Colonic mucosa (tissue), 4 donors: Measurements from ENCODE around the gene SH3PXD2A. TPM values are rescaled to one million over a fixed set of nuclear protein-coding genes. Genes with fewer than 3 reads are reported as not detected.

Source experiments
- DNase-seq: peaks from one replicate; pipeline ENCODE4 v3.0.0-alpha.2; 2020
- H3K27ac ChIP-seq: fragments of 200-600 bp; one replicate; pipeline ENCODE4 v1.8.0; 2021
- H3K27me3 ChIP-seq: fragments of 200-600 bp; one replicate; pipeline ENCODE4 v1.8.0; 2021
- H3K36me3 ChIP-seq: fragments of 200-600 bp; one replicate; pipeline ENCODE4 v1.8.0; 2021
- H3K4me1 ChIP-seq: fragments of 200-600 bp; one replicate; pipeline ENCODE4 v1.8.0; 2021; ENCODE audit warnings: mild to moderate bottlenecking
- H3K4me3 ChIP-seq: fragments of 200-600 bp; one replicate; pipeline ENCODE4 v1.8.0; 2021
- H3K9ac ChIP-seq, 2 donors: one replicate each; pipeline ENCODE4 v1.7.0; 2013; ENCODE audit warnings: control low read depth in 2 of 2, low read depth in 2 of 2, low read length in 2 of 2
- H3K9me3 ChIP-seq: fragments of 200-600 bp; one replicate; pipeline ENCODE4 v1.8.0; 2021
- CTCF ChIP-seq: fragments of 200-600 bp; IDR thresholded peaks from one replicate; pipeline ENCODE4 v1.8.0; 2022; ENCODE audit warnings: antibody characterized with exemption, mild to moderate bottlenecking
- intact Hi-C: fragments of 100-400 bp; cut with DNase I; formaldehyde crosslinking; loops from one replicate; pipeline ENCODE4 v1.14.1; 2022
- total RNA-seq, 2 donors: library from RNA; stranded (reverse); fragmentation: NEBNext Ultra II Directional in 1 of 2; extraction: Animal tissue kit (Norgen Biotek cat#: 25700) in 1 of 2; gene quantifications; one replicate each; pipeline ENCODE4 v1.2.1, GENCODE V29; 2021
- donor health status: healthy.
- donor health status: DM: no; HTN: no; CAD: no.
- donor health status: DM: no; HTN: no; CAD: no.

SH3PXD2A gene
- total RNA-seq, 2 donors from 2014 or later = 37.5 to 40.8 TPM

GRCh38 chr10:103706762-103707161 lies 148.6 kb downstream of the SH3PXD2A start:
- Histone ChIP-seq H3K27me3 (no peaks in the 10 kb centered on the region), H3K4me1 (no peaks in the 10 kb centered on the region), H3K9ac (no peak overlapping the region), H3K4me3 (no peak overlapping the region), H3K9me3 (no peaks in the 10 kb centered on the region), H3K36me3 (no peaks in the 10 kb centered on the region), H3K27ac (no peak overlapping the region)
- no peak for DNase-seq
- no peak for TF ChIP-seq CTCF
- intact Hi-C loops = no loop called here

- TF ChIP-seq CTCF = no peak
- H3K36me3 ChIP-seq = no peaks in the 10 kb centered on the region
- H3K9ac ChIP-seq = no peak overlapping the region
- no peaks in the 10 kb centered on the region for H3K9me3 ChIP-seq
- H3K27ac ChIP-seq = no peak overlapping the region
- no peaks in the 10 kb centered on the region for H3K27me3 ChIP-seq
- no peak overlapping the region for H3K4me3 ChIP-seq
- intact Hi-C loops = no loop called here
- H3K4me1 ChIP-seq = no peaks in the 10 kb centered on the region
- DNase-seq = no peak
Observed at GRCh38 chr10:103706047-103706446, 149.3 kb downstream of the SH3PXD2A start.

DNA sequence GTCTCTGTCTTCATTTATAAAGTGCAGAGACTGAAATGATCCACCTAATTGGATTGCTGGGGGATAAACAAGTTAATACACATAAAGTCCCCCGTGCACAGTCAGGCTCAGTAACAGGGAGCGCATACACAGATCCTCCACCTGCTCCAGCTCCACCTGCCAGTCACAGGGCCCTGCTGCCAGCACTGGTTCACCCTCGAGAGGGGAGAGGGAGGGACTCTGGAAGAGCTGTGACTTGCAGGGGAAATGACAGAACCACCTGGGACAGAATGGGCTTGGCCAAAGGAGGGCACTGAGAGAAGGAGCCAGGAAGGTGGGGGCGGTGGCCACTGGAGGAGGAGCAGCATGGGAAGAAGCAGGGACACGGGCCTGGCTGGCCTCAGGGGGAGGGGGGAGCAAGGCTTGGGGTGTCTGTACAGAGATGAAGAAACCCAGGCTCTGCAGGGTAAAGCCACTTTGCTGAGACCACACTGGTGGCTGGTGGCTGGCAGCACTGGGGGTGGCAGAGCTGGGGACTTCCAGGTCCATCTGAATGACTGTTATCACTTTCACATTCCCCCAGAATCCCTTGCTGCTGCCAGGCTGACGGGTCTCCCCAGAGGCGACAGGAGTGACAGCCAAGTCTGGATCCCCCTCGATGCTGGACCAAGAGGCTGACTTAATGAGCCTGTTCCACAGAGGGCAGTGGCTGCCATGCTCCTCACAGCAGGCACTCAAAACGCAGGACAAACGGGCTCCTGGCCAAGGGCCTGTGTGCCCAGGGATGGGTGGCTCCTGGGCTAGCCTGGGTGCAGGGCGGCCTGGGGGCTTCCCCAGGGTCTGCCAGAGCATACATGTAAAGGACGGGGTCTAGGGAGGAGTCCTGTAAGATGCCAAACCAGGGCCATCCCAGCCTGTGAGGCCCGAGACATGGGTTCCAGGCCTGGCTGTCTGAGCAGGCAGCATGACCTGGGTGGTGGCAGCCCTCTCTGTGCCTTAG lies 151.1 kb downstream of the SH3PXD2A start:
- H3K27me3 ChIP-seq = no peaks in the 10 kb centered on the region
- no peaks in the 10 kb centered on the region for H3K9me3 ChIP-seq
- H3K27ac ChIP-seq = no peak overlapping the region
- no peak overlapping the region for H3K4me3 ChIP-seq
- intact Hi-C loops = no loop called here
- TF ChIP-seq CTCF = no peak
- H3K4me1 ChIP-seq = no peaks in the 10 kb centered on the region
- no peaks in the 10 kb centered on the region for H3K36me3 ChIP-seq
- no peak overlapping the region for H3K9ac ChIP-seq
- DNase-seq = no peak

DNA sequence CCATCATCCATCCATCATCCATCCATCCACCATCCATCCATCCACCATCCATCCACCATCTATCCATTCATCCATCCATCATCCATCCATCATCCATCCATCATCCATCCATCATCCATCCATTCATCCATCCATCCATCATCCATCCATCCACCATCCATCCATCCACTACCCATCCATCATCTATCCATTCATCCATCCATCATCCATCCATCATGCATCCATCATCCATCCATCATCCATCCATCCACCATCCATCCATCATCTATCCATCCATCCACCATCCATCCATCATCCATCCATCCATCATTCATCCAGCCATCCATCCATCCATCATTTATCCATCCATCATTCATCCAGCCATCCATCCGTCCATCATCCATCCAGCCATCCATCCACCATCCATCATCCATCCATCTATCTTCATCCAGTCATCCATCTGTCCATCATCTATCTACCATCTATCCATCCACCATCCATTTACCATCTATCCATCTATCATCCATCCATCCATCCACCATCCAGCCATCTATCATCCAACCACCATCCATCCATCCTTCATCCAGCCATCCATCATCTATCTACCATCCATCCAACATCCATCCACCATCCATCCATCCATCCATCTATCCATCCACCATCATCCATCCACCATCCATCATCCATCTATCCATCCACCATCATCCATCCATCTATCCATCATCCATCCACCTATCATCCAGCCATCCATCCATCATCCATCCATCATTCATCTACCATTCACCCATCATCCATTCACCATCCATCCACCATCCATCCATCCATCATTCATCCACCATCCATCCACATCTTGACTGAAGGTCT lies 153.8 kb downstream of the SH3PXD2A start:
- Histone ChIP-seq H3K4me1 (peaks cover 2% of the 10 kb centered on the region), H3K36me3 (no peaks in the 10 kb centered on the region), H3K27me3 (no peaks in the 10 kb centered on the region), H3K27ac (no peak overlapping the region), H3K4me3 (no peak overlapping the region), H3K9ac (no peak overlapping the region), H3K9me3 (no peaks in the 10 kb centered on the region)
- intact Hi-C loops = no loop called here
- no peak for DNase-seq
- no peak for TF ChIP-seq CTCF

- no peak for DNase-seq
- intact Hi-C loops = no loop called here
- no peaks in the 10 kb centered on the region for H3K36me3 ChIP-seq
- no peak overlapping the region for H3K27ac ChIP-seq
- H3K9me3 ChIP-seq = no peaks in the 10 kb centered on the region
- no peak overlapping the region for H3K9ac ChIP-seq
- no peaks in the 10 kb centered on the region for H3K27me3 ChIP-seq
- TF ChIP-seq CTCF = no peak
- no peak overlapping the region for H3K4me3 ChIP-seq
- peaks cover 14% of the 10 kb centered on the region for H3K4me1 ChIP-seq
Observed at GRCh38 chr10:103700436-103700715, 155.0 kb downstream of the SH3PXD2A start.
